HG03575 (cell line): ENCODE measurements around the gene RPL22L1.
"Not testable (repeated sequence)": the region's sequence is repeated elsewhere in the genome, so short reads cannot be mapped to it uniquely, and the experiment has no call there.

Experiments
- ATAC-seq: cut with Tn5 transposase; IDR thresholded peaks from one replicate; pipeline ENCODE4 v1.9.1; 2021; ENCODE audit not compliant: unreplicated experiment, insufficient number of reproducible peaks, low FRiP score; ENCODE audit errors: extremely low read depth

Gene RPL22L1

DNA sequence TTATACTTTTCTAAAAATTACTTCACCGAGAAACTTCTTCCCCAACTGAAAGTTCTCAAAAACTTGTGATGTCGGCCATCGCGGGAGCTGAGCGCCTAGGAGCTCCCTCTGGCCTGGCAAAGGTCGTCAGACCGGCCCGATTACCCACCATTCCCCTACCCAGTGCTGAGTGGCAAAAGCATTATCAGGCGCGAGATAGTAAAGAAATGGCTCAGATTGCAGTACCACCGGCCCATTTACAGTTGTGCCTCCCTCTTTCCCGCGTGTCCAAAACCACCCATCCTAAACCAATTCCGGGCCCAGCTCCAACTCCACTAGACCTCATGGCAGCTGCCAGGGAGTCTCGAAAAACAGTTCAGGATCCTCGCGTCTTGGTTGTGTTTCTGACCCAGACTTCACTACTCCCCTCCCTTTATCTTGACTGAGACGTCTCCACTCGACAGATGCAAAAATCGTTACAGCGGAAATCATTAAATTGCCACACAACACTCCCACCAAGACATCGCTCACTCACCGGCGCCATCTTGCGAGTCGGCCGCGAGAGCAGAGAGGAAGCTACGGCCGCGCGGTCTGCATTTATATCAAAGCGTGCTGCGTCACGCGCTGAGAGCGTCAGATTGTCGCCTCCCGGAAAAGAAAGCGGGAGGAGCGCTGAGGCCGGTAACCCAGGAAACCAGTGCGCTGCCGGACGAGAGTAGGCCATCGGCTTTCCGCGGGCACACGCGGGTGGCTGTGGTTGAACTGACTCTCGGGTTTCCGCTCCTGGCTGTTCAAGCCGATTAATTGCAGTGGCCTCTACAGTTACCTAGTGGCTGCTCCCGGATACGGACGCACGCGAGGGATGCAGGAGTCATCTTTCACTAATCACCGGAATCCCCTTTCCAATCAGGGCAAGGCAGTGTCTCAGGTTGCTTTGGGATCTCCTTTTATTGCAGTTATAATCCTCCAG, at the start of gene RPL22L1:
RPL22L1 (minus strand) TSS at position 551 of the 949 bp plus-strand sequence; CDS start at position 523, 28 bp downstream.
- peak; percentile 90 for ATAC-seq

DNA sequence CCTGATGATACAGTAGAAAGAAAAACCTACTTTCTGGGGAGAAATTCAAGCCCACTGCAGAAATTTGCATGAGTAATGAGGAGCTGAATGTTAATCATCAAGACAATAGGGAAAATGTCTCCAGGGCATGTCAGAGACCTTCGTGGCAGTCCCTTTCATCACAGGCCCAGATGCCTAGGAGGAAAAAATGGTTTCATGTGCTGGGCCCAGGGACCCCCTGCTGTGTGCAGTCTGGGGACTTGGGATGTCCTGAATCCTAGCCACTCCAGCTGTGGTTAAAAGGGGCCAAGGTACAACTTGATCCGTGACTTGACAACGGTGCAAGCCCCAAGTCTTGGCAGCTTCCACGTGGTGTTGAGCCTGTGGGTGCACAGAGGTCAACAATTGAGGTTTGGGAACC, 48.7 kb upstream of the RPL22L1 start:
- ATAC-seq, result no peak

DNA sequence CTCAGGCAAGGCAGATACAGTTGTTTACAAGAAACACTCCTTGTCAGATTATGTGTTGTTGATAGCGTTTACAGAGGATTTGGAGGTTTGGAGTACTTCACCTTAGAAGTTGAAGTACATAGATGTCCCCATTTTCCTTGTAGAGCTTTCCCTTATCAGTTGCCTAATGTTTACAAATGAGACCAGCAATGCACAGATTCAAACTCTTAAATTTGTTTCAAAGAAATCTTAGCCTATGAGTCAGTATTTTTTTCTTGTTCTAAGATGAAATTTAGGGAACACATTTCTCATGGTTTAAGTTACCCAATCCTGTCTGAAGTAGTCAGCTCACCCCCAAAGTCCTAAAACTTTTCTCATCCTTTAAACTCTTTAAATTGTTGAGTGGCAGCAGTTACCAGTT, 44.7 kb upstream of the RPL22L1 start:
- no peak for ATAC-seq

DNA sequence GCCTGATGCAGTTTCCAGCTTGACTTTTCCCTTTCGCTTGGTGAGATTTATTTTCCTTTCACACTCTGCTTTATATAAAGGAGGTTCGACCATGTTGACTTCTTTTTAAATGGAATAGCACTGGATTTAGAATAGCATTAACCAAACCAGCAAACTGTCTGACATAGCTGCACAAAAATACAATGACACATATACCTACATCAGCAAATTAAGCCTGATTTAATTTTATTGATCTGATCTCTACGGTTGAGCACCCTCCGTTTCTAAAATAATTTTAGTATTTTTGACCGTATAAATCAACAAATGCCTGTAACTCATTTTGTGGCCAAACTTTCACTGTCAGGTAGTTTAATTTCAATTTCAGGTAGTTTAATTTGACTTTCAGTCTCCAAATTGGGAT, 44.2 kb upstream of the RPL22L1 start:
- ATAC-seq, result no peak

DNA sequence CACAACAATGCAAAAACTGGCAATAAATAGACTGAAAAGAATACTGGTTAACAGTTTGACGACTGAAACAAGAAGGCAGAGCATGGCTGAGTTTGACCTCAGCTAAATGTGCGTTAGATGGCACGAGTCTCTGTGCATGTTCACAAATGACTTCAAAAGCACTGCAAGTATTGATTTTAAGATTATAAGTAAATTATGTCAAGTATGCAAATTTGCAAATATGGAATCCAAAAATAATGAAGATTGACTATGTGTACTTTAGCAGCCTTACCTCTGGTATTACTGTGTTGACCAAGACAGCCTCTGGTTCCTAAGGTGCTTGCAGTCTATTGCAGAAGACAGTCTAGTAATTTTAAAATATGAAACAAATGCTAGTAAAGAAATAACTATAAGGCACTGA, 41.1 kb upstream of the RPL22L1 start:
- no peak for ATAC-seq

DNA sequence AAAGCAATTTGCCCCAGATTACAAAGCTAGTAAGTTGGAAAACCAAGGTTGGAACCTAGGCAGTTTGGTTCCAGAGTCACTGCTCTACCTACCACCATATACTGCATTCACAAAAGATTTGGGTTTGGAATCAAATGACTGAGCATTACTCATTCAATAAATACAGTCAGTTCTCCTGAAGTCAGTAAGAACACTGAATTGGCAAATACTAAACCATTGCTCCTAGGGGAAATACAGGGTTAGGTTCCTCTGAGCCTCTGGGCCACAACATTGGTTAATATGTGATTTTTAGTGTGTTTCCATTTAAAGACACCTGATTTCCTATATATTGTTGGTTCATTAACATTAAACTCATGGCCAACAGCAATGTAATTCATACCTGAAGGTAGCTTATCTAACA, 40.5 kb upstream of the RPL22L1 start:
- ATAC-seq, result no peak

DNA sequence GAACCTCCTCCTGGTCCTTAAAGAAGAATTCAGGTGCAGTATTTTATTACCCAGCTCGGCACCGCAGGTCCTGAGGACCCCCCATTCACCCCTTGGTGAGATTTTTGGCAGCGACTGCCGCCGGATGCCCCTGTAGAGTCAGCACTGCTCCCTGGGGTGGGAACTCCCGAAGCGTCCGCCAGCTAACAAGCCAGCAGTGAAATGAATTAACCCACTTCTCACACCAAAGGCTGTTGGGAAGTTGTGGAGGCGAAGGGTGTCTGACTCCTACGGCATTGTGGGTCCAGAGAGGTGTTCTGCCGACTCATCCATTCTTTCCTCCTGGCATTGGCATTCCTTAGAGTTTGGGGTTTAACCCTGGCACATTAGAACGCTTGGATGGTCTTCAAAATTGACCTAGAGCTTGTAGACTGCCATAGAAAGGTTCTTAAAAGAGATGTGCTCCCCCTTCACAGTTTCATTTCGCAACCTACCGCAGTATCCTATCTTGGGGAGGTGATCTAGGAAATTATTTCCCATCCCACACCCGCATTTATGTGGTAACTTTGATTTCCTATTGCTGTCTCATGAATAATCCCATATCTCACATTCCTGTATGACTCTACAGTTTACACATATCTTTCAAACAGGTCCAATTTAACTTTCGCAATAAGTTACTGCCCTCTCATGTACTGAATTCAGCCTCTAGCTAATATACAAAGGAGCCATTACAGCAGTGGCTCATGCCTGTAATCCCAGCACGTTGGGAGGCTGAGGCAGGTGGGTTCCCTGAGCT, 39.3 kb upstream of the RPL22L1 start:
- ATAC-seq, result no peak

DNA sequence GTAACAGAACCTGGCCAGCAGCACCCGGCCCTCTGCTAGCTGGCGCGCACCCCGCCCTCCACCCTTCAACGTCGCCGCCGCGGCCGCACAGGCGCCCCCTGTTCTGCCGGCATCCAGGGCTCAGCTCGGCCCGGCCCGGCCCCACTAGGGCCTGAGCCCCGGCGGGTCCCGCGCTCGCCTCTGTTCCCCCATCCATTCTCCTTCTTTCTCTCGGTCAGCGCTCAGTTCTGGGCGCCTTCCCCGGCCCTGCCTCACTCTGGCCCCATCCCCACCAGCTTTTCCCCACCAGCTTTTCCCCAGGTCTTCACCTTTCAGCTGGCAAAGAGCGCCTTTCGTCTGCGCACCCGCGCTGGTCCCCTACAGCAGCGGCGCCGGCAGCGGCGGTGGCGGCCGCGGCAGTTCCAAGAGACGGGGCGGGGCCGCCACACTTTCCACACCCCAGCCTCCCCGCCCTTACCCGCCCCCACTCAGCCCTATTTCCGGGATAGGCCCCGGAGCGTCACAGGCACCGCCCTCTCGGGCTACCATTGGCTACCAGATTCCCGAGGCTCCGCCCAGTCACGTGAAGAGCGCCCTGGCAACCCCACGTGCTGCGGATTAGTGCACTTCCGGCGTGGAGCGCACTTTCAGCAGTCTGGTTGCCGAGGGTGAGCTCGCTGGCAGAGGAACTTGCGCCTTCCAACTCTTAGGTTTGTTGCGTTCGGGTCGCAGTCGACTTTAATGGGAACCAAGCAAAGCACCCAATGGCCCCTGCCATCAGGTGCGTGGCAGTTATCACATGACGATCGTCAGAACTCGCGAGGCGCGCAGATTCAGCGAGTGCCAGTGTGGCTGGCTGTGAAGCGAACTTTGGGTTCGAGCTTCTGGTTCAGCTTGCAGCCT, 38.5 kb upstream of the RPL22L1 start, which contains the start of gene EIF5A2:
EIF5A2 (minus strand) TSS at position 403 of the 882 bp plus-strand sequence. CDS start 831 bp downstream, outside the sequence.
- peak; percentile 49 for ATAC-seq

DNA sequence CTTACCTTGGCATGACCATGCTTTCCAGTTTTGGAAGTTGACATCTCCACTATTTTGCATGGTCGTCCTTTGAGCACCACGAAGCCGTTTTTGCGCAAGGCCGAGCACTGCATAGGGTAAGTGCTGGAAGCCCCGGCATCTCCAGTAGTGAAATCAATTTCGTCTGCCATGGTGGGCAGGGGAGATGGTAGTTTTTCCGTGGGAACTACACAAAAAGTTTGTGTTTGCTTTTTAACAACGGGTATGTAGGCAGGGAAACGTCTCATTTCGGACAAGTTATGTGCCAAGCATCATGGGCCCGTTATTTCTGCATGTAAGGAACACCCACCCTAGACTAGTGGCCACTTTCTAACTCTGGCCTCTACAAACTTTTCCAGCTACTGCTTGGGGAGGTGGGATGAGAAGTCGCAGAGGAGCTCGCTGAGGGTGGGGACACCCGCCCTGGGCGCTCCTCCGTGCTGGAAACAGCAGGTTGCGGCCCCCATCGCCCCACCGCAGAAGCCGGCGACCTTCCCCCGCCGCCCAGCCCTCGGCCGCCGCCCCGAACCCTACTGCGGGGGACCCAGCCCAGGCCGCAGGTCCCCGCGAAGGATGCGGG, 37.7 kb upstream of the RPL22L1 start:
- ATAC-seq, result no peak

DNA sequence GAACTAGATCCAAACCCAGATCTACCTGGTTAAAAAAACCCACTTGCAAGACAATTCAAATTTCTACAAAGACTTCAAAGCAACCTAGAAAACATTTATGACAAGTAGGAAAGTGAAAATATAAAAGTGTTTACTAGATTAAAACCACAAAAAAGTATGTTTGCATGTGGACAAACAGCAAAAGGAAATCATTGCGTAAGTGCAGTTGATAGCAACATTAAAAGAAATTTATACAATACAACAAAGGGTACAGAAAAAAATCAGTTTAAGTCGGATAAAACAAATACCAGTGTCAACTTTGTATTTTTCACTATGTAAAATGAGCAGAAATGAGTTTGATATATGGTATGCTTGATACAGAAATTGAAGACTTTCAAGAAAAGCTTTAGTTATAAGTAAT, 35.9 kb upstream of the RPL22L1 start:
- ATAC-seq, result no peak

DNA sequence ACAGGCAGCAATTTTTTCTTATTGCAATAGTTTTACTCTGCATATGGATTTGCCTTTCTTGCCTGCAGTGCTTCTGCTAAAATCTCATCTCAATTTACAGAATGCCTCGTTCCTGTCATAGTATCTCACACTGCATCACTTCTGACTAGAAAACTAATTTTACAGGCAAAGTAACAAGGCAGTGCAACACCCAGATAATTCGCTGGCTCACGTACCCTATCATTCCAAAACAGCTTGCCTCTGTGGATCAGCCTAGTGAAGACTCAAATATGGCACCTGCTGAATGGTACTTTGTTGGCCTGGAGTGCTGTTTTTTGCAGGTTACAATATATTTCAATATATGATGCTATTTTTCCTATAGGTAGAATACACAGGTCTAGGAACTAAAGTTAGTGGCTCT, 33.1 kb upstream of the RPL22L1 start:
- no peak for ATAC-seq

DNA sequence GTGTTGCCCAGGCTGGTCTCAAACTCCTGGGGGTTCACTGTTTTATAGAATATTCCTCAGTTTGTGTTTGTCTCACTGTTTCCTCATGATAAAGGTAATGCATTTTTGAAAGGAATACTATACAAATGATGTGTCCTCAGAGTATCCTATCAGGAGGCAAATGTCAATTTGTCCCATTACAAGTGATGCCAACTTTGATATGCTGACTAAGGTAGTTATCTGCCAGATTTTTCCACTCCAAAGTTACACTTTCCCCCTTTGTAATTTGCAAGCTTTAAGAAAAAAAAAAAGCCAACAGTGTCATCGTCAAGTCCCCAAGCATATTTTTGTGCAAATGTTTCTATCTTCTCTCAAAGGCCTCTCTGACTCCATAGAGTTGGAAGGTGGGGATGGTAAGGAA, 29.5 kb upstream of the RPL22L1 start:
- no peak for ATAC-seq

DNA sequence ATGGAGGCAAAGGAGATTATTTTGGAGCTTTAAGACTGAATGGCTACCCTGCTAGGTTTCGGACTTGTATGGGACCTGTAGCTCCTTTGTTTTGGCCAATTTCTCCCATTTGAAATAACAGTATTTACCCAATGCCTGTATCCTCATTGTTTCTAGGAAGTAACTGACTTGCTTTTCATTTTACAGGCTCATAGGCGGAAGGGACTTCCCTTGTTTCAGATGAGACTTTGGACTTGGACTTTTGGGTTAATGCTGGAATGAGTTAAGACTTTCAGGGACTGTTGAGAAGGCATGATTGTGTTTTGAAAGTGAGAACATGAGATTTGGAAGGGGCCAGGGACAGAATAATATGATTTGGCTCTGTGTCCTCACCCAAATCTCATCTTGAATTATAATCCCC, 28.0 kb upstream of the RPL22L1 start:
- ATAC-seq, result no peak

DNA sequence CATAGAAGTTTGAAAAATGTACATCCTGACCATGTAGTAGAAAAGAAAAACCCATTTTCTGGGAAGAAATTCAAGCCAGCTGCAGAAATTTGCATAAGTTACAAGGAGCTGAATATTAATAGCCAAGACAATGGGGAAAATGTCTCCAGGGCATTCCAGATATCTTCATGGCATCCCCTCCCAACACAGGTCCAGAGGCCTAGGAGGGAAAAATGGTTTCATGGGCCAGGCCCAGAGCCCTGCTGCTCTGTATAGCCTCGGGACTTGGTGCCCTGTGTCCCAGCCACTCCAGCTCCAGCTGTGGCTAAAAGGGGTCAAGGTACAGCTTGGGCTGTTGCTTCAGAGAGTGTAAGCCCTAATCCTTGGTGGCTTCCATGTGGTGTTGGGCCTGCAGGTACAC, 27.2 kb upstream of the RPL22L1 start:
- ATAC-seq, result not testable (repeated sequence)

DNA sequence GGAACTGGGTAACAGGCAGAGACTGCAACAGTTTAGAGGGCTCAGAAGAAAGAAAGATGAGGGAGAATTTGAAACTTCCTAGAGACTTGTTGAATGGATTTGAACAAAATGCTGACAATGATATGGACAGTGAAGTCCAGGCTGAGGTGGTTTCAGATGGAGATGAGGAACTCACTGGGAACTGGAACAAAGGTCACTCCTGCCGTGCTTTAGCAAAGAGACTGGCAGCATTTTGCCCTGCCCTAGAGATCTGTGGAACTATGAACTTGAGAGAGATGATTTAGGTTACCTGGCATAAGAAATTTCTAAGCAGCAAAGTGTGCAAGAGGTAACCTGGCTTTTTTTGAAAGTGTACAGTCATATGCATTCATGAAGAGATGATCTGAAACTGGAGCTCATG, 26.8 kb upstream of the RPL22L1 start:
- no peak for ATAC-seq

DNA sequence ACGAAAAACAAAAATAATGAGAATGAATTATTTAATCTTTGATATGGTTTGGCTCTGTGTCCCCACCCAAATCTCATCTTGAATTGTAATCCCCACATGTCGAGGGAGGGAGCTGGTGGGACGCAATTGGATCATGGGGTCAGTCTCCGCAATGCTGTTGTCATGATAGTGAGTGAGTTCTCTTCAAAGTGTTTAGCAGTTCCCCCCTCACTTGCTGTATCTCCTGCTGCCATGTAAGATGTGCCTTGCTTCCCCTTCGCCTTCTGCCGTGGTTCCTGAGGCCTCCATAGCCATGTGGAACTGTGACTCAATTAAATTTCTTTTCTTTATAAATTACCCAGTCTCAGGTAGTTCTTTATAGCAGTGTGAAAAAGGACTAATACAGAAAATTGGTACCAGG, 26.3 kb upstream of the RPL22L1 start:
- not testable (repeated sequence) for ATAC-seq

DNA sequence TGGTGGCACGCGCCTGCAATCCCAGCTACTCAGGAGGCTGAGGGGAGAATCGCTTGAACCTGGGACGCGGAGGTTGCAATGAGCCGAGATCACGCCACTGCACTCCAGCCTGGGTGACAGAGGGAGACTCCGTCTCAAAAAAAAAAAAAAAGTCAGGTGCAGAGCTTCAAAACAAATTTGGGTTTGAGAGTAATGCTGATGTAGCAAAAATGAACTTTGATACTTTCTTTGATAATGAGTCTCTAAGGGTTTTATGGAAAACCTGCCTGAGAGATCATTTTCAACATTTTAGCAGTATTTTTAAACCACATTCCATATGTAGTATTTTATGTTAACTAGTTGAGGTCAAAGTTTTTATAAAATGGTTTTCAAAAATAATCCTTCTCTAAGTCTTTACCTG, 23.9 kb upstream of the RPL22L1 start:
- ATAC-seq, result no peak

DNA sequence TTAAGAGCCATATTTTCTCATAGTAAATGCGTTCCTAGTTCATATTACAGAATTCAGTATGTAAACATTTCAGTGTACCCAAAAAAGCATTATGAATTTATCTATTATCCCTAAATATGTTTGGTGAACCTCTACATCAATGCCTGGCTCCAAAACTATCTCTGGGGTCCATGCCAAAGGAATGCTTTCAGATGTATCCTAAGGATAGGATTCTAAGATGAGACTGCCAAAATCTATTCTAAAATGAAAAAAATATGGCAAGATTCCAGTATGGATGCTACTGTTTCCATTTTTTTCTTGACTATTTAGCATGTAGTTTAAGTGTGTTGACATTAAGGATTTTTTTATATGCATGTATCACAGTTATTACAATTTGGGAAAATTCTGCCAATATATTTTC, 19.6 kb upstream of the RPL22L1 start:
- no peak for ATAC-seq

DNA sequence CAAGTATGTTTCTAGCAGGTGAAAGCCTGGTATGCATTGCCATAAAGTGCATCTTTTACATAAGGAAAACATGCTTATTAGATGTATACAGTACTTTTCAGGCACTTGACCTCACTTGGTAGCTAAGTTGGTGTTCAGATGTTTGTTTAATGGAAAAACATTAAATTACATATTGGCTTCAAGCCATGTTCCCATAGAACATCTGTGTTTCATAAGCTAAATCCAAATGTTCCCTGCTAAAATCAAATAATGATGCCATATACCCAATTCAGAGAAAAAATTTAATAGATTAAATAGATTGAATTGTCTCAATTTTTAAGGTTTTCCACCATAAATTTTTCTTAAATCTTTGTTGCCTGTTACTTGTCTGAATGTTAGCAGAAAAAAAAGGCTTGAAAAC, 19.1 kb upstream of the RPL22L1 start:
- no peak for ATAC-seq
